ENCODE data around the gene PCID2.

The PCID2 gene

GRCh38 chr13:113224486-113224885 lies 16.0 kb upstream of the PCID2 start:
- TF ChIP-seq, protein P1, sequence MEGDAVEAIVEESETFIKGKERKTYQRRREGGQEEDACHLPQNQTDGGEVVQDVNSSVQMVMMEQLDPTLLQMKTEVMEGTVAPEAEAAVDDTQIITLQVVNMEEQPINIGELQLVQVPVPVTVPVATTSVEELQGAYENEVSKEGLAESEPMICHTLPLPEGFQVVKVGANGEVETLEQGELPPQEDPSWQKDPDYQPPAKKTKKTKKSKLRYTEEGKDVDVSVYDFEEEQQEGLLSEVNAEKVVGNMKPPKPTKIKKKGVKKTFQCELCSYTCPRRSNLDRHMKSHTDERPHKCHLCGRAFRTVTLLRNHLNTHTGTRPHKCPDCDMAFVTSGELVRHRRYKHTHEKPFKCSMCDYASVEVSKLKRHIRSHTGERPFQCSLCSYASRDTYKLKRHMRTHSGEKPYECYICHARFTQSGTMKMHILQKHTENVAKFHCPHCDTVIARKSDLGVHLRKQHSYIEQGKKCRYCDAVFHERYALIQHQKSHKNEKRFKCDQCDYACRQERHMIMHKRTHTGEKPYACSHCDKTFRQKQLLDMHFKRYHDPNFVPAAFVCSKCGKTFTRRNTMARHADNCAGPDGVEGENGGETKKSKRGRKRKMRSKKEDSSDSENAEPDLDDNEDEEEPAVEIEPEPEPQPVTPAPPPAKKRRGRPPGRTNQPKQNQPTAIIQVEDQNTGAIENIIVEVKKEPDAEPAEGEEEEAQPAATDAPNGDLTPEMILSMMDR (IDR thresholded peaks at IDR 0.05; ENCODE audit: low read length): no peak
- TF ChIP-seq EZH2 (optimal IDR thresholded peaks at IDR 0.05; ENCODE audit: low read depth, low read length): no peak
- Histone ChIP-seq H3K9me3 (replicated peaks; ENCODE audit: insufficient read depth, low read length) (no peaks in the 10 kb centered on the region), H2AFZ (ENCODE audit: low read length) (no peak overlapping the region), H3K36me3 (replicated peaks; ENCODE audit: insufficient read depth, low read length) (peaks cover 3% of the 10 kb centered on the region), H3K9ac (ENCODE audit: low read length) (no peak overlapping the region), H3K27ac (ENCODE audit: low read length) (no peak overlapping the region), H3K4me3 (ENCODE audit: low read length) (no peak overlapping the region), H3K27me3 (replicated peaks; ENCODE audit: insufficient read depth, low read length) (no peaks in the 10 kb centered on the region), H4K20me1 (ENCODE audit: insufficient read depth, low read length) (no peaks in the 10 kb centered on the region), H3K79me2 (ENCODE audit: low read length) (peaks cover 76% of the 10 kb centered on the region), H3K4me1 (ENCODE audit: low read length) (no peaks in the 10 kb centered on the region), H3K9me2 (replicated peaks; ENCODE audit: insufficient read depth, low read length) (no peaks in the 10 kb centered on the region), H3F3A (ENCODE audit: insufficient read depth, low read length) (no peaks in the 10 kb centered on the region), H3K4me2 (ENCODE audit: low read depth, low read length) (no peak overlapping the region)
- no peak for DNase-seq

- Histone ChIP-seq H3K27ac (ENCODE audit: low read length) (no peak overlapping the region), H3K9me3 (replicated peaks; ENCODE audit: insufficient read depth, low read length) (no peaks in the 10 kb centered on the region), H3K4me1 (ENCODE audit: low read length) (no peaks in the 10 kb centered on the region), H4K20me1 (ENCODE audit: insufficient read depth, low read length) (peaks cover 6% of the 10 kb centered on the region; the same call in 1 of the 2 replicates), H3K27me3 (replicated peaks; ENCODE audit: insufficient read depth, low read length) (no peaks in the 10 kb centered on the region), H3K9me2 (replicated peaks; ENCODE audit: insufficient read depth, low read length) (no peaks in the 10 kb centered on the region), H3K79me2 (ENCODE audit: low read length) (peaks cover 89% of the 10 kb centered on the region), H3F3A (ENCODE audit: insufficient read depth, low read length) (no peaks in the 10 kb centered on the region), H3K4me2 (ENCODE audit: low read depth, low read length) (no peak overlapping the region), H3K9ac (ENCODE audit: low read length) (no peak overlapping the region), H3K4me3 (ENCODE audit: low read length) (no peak overlapping the region), H3K36me3 (replicated peaks; ENCODE audit: insufficient read depth, low read length) (peaks cover 3% of the 10 kb centered on the region), H2AFZ (ENCODE audit: low read length) (no peak overlapping the region)
- TF ChIP-seq EZH2 (optimal IDR thresholded peaks at IDR 0.05; ENCODE audit: low read depth, low read length): no peak
- TF ChIP-seq, protein P1 (IDR thresholded peaks at IDR 0.05; ENCODE audit: low read length): no peak
- no peak for TF ChIP-seq EZH2phosphoT487 (IDR thresholded peaks at IDR 0.05; ENCODE audit: low read length)
- no peak for DNase-seq
Measured at GRCh38 chr13:113223070-113223469, 14.6 kb upstream of the PCID2 start.

DNA sequence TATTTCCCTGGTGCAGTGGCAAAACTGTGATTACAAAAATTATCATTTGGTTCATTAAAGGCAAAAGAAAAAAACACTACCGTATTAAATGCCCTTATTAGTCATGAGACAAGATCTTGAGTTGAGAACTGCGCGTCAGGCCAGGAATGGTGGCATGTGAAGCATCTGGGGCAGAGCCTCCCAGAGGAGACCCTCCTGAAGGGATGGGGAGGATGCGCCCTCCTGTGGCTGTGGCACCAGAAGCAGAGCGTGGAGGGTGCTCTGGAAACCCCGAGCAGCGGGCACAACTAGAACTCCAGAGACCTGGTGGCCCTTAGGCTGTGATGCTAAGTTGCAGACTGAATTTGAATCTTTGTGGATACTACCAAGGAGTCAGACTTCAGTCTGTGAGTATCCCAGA lies 12.4 kb upstream of the PCID2 start:
- no peak overlapping the region for H3K9ac ChIP-seq (ENCODE audit: low read length)
- TF ChIP-seq, protein P1 (IDR thresholded peaks at IDR 0.05; ENCODE audit: low read length): no peak
- no peak for TF ChIP-seq EZH2 (optimal IDR thresholded peaks at IDR 0.05; ENCODE audit: low read depth, low read length)
- no peak for TF ChIP-seq EZH2phosphoT487 (IDR thresholded peaks at IDR 0.05; ENCODE audit: low read length)
- no peaks in the 10 kb centered on the region for H3F3A ChIP-seq (ENCODE audit: insufficient read depth, low read length)
- H3K36me3 ChIP-seq (replicated peaks; ENCODE audit: insufficient read depth, low read length): no peaks in the 10 kb centered on the region; the same call in 1 of the 2 replicates
- H3K79me2 ChIP-seq (ENCODE audit: low read length): peaks cover 95% of the 10 kb centered on the region
- H4K20me1 ChIP-seq (ENCODE audit: insufficient read depth, low read length): peaks cover 14% of the 10 kb centered on the region
- no peak for DNase-seq
- no peak overlapping the region for H3K27ac ChIP-seq (ENCODE audit: low read length)
- no peaks in the 10 kb centered on the region for H3K9me2 ChIP-seq (replicated peaks; ENCODE audit: insufficient read depth, low read length)
- no peak overlapping the region for H2AFZ ChIP-seq (ENCODE audit: low read length)
- no peak overlapping the region for H3K4me2 ChIP-seq (ENCODE audit: low read depth, low read length)
- H3K4me1 ChIP-seq (ENCODE audit: low read length): no peaks in the 10 kb centered on the region
- no peaks in the 10 kb centered on the region for H3K9me3 ChIP-seq (replicated peaks; ENCODE audit: insufficient read depth, low read length)
- H3K27me3 ChIP-seq (replicated peaks; ENCODE audit: insufficient read depth, low read length): no peaks in the 10 kb centered on the region
- no peak overlapping the region for H3K4me3 ChIP-seq (ENCODE audit: low read length)

Data from MM.1S (cell line).